GM11168 (cell line): ENCODE data around the gene RHOB.
"Not testable (repeated sequence)": the region's sequence is repeated elsewhere in the genome, so short reads cannot be mapped to it uniquely, and the experiment has no call there.

Source experiments
- in situ Hi-C: fragments of 300-500 bp; cut with MboI; formaldehyde crosslinking; loops from one replicate; pipeline ENCODE4 v1.12.0; 2022; ENCODE audit warnings: low sequenced_read_pairs; ENCODE audit not compliant: unreplicated experiment

Gene RHOB

DNA sequence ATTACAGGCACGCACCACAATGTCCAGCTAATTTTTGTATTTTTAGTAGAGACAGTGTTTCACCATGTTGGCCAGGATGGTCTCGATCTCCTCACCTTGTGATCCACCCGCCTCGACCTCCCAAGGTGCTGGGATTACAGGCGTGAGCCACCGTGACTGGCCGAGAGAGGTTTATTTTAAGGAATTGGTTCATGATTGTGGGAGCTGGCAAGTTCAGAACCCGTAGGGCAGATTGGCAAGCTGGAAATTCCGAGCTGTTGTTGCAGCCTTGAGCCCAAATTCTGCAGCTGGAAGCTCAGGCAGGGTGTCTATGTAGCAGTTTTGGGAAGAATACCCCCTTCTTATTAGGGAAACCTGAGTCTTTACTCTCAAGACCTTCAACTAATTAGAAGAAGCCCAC lies 11.4 kb upstream of the RHOB start:
- in situ Hi-C loops: not testable (repeated sequence)

GRCh38 chr2:20436716-20437470 lies 10.0 kb upstream of the RHOB start:
- in situ Hi-C loops: no loop called here

DNA sequence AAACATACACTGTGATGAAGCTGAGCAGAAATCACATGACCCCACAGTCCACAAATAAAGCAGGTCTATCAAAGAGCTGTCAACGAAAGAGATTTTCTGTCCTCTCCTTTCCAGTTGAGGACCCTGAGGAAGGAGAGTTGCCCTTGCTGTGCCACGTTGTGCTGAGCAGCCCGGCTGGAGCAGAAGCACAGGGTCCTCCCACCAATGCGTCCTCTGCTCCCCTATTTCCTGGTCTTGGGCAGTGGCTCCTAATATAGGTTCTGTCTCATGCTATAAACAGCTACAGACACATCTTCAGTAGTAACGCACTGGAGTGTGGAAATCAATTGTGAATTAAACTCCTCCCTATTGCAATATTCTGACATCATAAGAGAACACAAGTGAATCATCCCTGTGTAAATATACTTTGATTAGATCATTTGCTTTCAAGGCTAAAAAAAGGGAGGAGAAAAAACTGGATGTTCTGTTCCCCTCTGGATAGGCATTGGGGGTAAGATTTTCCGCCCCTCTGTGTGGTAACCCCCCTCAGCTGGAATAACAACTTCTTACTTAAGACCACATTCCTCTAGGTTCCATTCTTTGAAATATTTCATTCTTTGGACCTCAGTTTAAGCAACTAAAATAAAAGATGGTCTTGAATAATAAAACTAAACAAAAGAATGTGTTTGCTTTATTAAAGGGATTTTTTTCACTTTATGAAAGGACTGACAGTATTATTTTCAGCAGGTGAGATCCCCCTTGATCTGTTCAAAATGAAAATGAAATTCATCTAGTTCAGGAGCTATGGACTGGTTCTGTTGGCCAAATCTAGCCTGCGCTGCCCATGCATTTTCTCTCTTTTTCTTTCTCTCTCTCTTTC lies 8.3 kb upstream of the RHOB start:
- in situ Hi-C loops: no loop called here

GRCh38 chr2:20439193-20439475 lies 7.7 kb upstream of the RHOB start:
- in situ Hi-C loops: no loop called here

DNA sequence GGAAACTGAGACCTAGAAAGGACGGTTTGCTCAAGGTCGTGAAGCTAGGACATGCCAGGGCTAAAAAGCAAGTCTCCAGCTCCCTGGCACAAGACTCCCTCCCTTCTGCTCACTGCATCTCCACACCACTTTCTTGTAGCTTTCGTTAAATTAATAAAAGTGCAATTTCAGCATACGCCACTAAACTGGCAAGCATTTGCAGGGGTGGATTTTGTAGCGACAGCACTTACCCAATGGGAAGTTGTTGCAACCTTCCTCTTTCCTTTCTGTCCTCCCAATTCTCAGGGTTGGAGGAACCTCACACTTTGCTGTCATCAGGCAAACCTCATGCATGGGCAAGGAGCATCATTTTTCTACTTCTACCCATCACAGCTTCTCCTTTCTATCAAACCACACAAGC lies 7.4 kb upstream of the RHOB start:
- in situ Hi-C loops: no loop called here

DNA sequence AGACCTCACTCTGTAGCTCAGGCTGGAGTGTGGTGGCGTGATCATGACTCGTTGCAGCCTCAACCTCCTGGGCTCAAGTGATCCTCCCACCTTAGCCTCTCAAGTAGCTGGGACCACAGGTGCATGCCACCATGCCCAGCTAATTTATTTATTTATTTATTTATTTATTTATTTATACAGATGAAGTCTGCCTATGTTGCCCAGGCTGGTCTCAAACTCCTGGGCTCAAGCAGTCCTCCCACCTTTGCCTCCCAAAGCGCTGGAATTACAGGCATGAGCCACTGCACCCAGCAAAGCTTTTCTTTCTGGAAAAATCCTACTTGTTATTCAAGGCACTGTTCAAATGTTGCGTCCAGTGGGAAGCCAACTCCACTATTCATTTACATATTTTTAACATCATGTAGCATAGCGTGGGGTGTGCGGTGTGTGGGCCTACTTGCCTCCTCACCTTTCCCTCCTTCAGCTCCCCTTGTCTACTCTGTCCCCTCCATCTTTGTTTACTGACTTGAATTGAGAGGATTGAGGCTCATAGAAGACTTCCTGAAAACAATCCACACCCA lies 6.8 kb upstream of the RHOB start:
- in situ Hi-C loops: loop anchor here (5.0 kb wide), 1 partner anchor 192 kb away; no protein-coding TSS in a partner anchor

DNA sequence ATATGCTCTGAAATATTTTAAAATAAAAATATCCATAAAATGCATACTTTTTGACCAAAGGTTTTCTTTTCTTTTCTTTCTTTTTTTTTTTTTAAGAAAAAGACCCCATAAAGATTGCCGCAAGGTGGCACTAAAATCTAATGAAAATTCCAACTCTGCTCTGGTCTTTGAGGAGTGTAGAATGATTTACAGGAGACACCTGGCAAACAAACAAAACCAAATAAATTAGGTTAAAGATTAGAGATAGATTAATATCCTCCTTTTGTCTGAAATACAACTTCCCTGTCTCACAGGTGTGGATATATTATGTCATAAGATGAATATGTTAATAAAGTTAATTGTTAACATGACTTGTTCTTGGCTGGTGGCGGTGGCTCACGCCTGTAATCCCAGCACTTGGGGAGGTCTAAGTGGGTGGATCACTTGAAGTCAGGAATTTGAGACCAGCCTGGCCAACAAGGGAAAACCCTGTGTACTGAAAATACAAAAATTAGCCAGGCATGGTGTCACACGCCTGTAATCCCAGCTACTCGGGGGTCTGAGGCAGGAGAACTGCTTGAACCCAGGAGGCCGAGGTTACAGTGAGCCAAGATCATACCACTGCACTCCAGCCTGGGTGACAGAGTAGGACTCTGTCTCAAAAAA lies 3.5 kb upstream of the RHOB start:
- in situ Hi-C loops: loop anchor here (5.0 kb wide), 1 partner anchor 189 kb away; no protein-coding TSS in a partner anchor

- in situ Hi-C loops: loop anchor here (5.0 kb wide), 1 partner anchor 188 kb away; no protein-coding TSS in a partner anchor
Observed at GRCh38 chr2:20444101-20444992, 2.5 kb upstream of the RHOB start.

- in situ Hi-C loops: loop anchor here (5.0 kb wide), 1 partner anchor 187 kb away; no protein-coding TSS in a partner anchor
Observed at GRCh38 chr2:20444993-20445910, 1.6 kb upstream of the RHOB start.

DNA sequence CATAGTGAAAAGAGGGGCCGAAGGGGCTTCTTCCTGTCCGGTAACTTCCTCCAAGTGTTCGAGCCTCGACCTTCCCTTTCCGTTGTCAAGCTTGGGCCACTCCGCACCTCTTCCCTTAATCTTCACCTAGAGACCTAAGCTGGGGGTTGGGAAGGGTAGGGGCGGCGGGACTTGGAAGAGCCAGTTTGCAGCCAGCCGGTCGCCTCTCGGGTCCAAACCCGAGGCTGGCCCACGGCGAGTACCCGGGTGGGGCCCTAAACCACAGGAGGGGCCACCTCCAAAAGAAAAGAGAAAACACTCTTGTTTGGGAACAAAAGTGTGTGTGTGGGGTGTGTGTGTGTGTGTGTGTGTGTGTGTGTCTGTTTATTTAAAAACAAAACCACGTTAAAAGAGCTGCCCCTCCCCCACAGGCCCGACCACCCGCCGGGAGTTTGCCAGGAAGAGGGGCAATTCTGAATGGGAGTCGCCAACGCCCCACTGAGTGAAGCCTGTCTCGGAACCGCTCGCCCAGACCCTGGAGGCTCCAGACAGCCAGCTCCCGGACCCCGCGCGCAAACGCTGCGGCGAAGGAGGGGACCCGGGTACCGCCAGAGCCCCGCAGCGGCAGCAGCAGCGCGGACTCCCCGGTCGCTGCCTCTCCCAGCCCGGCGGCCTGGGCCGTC lies 488 bp upstream of the RHOB start:
- in situ Hi-C loops: no loop called here

- in situ Hi-C loops: no loop called here
Observed at GRCh38 chr2:20447437-20448245, 767 bp downstream of the RHOB start.

GRCh38 chr2:20448246-20448976 lies 1.5 kb downstream of the RHOB start:
- in situ Hi-C loops: no loop called here

DNA sequence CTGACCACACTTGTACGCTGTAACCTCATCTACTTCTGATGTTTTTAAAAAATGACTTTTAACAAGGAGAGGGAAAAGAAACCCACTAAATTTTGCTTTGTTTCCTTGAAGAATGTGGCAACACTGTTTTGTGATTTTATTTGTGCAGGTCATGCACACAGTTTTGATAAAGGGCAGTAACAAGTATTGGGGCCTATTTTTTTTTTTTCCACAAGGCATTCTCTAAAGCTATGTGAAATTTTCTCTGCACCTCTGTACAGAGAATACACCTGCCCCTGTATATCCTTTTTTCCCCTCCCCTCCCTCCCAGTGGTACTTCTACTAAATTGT lies 2.1 kb downstream of the RHOB start:
- in situ Hi-C loops: no loop called here

DNA sequence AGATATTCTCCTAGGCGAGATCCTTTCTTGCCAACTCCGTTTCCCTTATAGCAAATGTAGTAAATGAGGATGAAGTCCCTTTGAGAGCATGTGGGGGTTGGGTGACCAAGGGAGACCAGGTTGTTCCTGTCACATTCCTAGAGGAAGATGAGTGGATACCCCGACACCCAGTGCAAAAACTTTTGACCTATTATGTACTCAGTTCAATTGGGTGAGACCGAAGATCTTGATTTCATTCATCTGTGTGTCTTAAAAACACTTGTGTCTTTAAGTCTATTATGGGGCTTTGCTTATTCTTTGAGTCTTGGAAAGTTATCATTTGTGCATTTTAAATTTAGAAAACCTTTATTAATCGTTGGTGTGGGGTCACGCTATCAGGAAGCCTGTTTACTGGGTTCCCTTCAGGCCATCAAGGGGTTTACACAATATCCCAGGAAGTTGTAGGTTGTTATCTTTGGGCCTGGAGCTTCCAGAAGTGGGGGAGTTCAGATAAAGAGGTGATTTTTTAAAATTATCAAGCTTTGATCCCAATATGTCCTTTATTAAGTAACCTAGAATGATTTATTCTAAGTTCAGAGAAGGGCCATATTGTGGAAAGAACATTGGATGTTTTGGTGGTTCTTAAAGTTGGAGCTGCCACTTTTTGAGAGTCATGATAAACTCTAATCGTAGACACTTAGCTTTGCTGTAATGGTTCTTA lies 2.8 kb downstream of the RHOB start:
- in situ Hi-C loops: no loop called here

DNA sequence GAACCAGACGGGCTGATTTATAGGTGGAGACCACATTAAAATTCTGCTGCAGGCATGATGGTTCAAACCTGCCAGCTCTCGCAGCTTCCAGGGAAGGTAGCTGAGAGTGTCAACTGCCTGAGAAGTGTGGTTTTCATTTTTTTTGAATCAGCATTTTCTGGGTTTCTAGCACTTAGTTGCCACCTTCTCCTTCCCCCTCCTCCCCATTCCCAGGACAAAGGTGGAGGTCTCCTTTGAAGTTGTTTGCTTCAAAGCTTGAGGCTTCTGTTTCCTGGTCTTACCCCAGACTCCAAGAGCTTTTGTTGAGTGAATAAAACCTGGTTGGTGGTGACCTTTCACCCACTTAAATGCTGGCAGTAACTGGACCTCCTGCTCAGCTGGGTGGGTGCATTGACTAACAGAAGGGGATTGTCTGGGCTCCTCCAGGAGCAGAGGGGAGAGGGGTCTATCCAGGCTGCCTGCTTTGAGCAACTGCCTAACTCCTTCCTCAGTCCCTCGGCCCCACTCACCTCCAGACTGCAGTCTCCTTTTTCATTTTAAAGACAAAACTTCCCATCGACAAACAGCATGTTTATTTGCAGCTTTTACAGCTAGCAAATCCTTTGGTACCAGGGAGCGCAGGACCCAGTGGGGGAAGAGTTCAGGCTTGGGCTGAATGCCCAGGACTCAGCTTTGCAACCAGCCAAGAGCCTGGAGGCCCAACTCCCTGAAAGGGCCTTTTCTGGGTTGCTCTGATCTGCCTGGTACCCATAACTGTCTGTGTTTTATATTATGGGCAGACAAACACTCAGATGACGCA lies 3.5 kb downstream of the RHOB start:
- in situ Hi-C loops: no loop called here

- in situ Hi-C loops: no loop called here
Observed at GRCh38 chr2:20451000-20451290, 4.1 kb downstream of the RHOB start.
